CD4-positive, alpha-beta T cell treated with Interleukin-17A for 4 hours (primary cell): Measurements from ENCODE around the gene EML6.

Experiments
- DNase-seq: peaks from one replicate; pipeline ENCODE4 v3.0.0-alpha.2; 2020; ENCODE audit warnings: mixed read lengths

Gene EML6

GRCh38 chr2:54887850-54888545 lies 164.5 kb downstream of the EML6 start:
- no peak for DNase-seq

- no peak for DNase-seq
Observed at GRCh38 chr2:54889053-54889452, 165.6 kb downstream of the EML6 start.

- DNase-seq: no peak
Observed at GRCh38 chr2:54891909-54892308, 168.4 kb downstream of the EML6 start.

GRCh38 chr2:54894467-54894866 lies 171.0 kb downstream of the EML6 start:
- no peak for DNase-seq

GRCh38 chr2:54895730-54896129 lies 172.3 kb downstream of the EML6 start:
- DNase-seq: no peak

- DNase-seq: peak; percentile 30
Observed at GRCh38 chr2:54897420-54898310, 174.2 kb downstream of the EML6 start.

GRCh38 chr2:54898456-54899226 lies 175.2 kb downstream of the EML6 start:
- DNase-seq: no peak

GRCh38 chr2:54899576-54900200 lies 176.2 kb downstream of the EML6 start:
- DNase-seq: peak; percentile 13

- DNase-seq: no peak
Observed at GRCh38 chr2:54901224-54901986, 177.9 kb downstream of the EML6 start.

GRCh38 chr2:54902763-54903162 lies 179.3 kb downstream of the EML6 start:
- no peak for DNase-seq

- peak; percentile 58 for DNase-seq
Observed at GRCh38 chr2:54903736-54904554, 180.5 kb downstream of the EML6 start.

- no peak for DNase-seq
Observed at GRCh38 chr2:54904836-54905235, 181.4 kb downstream of the EML6 start.

- DNase-seq: no peak
Observed at GRCh38 chr2:54906716-54907115, 183.3 kb downstream of the EML6 start.

- no peak for DNase-seq
Observed at GRCh38 chr2:54907663-54908062, 184.2 kb downstream of the EML6 start.

GRCh38 chr2:54908591-54908990 lies 185.1 kb downstream of the EML6 start:
- DNase-seq: no peak

- DNase-seq: no peak
Observed at GRCh38 chr2:54909001-54909400, 185.5 kb downstream of the EML6 start.

GRCh38 chr2:54912305-54912704 lies 188.8 kb downstream of the EML6 start:
- DNase-seq: no peak

GRCh38 chr2:54912893-54913292 lies 189.4 kb downstream of the EML6 start:
- DNase-seq: no peak

GRCh38 chr2:54914637-54915036 lies 191.2 kb downstream of the EML6 start:
- no peak for DNase-seq

- no peak for DNase-seq
Observed at GRCh38 chr2:54915101-54915500, 191.6 kb downstream of the EML6 start.

- no peak for DNase-seq
Observed at GRCh38 chr2:54916637-54917036, 193.2 kb downstream of the EML6 start.
